PFSK-1 (cell line): ENCODE data around the gene CATSPER2. TPM values are rescaled to one million over a fixed set of nuclear protein-coding genes. Genes with fewer than 3 reads are reported as not detected.
"Not testable (repeated sequence)": the region's sequence is repeated elsewhere in the genome, so short reads cannot be mapped to it uniquely, and the experiment has no call there.

ENCODE experiments used
- FOXP2 ChIP-seq: optimal IDR thresholded peaks from 2 replicates; pipeline ENCODE3; 2011; ENCODE audit warnings: borderline replicate concordance, control low read depth, inconsistent platforms; ENCODE audit not compliant: insufficient read depth; ENCODE audit errors: extremely low read length, extremely low read depth
- POLR2AphosphoS5 ChIP-seq: IDR thresholded peaks from 2 replicates; pipeline ENCODE4 v1.6.1; 2012; ENCODE audit warnings: low read depth, mild to moderate bottlenecking, control low read depth, low read length, moderate library complexity
- SIN3A ChIP-seq: IDR thresholded peaks from 2 replicates; pipeline ENCODE4 v1.6.1; 2012; ENCODE audit warnings: mild to moderate bottlenecking, low read length, moderate library complexity, borderline replicate concordance; ENCODE audit not compliant: insufficient read depth
- TAF1 ChIP-seq: IDR thresholded peaks from 2 replicates; pipeline ENCODE4 v1.6.1; 2012; ENCODE audit warnings: low read length, control low read depth, borderline replicate concordance; ENCODE audit not compliant: insufficient read depth
- polyA plus RNA-seq: library from polyadenylated mRNA; unstranded; fragments of >200 nt; gene quantifications from one replicate; pipeline ENCODE4 v1.2.1, GENCODE V29; 2012; ENCODE audit warnings: low read depth, missing spikeins; ENCODE audit not compliant: insufficient read length
- TF ChIP-seq, protein P1 (sequence below), 2 experiments: IDR thresholded peaks; 2 replicates each; pipeline versions ENCODE4 v1.6.1 to v1.8.0; 2011 to 2012; ENCODE audit warnings: low read depth in 2 of 2, low read length in 2 of 2, control low read depth in 1 of 2, inconsistent platforms in 1 of 2, mild to moderate bottlenecking in 1 of 2, moderate library complexity in 1 of 2; ENCODE audit not compliant: insufficient read depth in 1 of 2

The CATSPER2 gene
- 3.9 TPM for polyA plus RNA-seq

DNA sequence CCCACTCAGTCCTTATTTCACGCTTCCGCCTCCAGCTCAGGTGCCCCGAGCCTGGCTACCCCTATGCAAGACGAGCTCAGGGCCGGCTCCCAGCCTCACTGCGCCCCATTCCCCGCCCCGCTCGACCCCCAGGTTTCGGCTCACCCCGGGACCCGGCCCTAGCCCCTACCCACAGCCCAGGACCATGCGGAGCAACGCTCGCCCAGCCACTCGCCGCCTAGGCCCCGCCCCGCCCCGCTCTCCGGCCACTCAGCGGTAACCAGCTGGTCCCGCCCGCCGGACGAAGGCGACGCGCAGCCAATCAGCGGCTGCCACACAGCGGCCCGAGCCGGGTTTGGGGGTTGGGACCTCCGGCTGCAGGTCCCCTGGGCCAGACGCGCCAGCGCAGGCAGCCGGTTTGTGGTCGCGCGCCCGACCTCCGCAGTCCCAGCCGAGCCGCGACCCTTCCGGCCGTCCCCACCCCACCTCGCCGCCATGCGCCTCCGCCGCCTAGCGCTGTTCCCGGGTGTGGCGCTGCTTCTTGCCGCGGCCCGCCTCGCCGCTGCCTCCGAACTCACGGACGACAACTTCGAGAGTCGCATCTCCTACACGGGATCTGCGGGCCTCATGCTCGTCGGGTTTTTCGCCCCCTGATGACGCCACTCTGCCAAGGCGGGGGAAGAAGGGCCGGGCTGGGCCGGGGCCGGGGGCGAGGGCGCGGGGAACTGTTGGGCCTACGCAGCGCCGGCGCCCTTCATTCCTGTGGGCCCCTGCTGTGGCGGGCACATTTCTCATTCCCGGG lies at the start of gene CATSPER2:
Gene CATSPER2 (minus strand): TSS at position 196 of the 781 bp plus-strand sequence. CDS start 783 bp downstream, outside the sequence.
- no peak for TF ChIP-seq FOXP2
- TF ChIP-seq TAF1, result no peak
- no peak for TF ChIP-seq SIN3A
- TF ChIP-seq, protein P1, sequence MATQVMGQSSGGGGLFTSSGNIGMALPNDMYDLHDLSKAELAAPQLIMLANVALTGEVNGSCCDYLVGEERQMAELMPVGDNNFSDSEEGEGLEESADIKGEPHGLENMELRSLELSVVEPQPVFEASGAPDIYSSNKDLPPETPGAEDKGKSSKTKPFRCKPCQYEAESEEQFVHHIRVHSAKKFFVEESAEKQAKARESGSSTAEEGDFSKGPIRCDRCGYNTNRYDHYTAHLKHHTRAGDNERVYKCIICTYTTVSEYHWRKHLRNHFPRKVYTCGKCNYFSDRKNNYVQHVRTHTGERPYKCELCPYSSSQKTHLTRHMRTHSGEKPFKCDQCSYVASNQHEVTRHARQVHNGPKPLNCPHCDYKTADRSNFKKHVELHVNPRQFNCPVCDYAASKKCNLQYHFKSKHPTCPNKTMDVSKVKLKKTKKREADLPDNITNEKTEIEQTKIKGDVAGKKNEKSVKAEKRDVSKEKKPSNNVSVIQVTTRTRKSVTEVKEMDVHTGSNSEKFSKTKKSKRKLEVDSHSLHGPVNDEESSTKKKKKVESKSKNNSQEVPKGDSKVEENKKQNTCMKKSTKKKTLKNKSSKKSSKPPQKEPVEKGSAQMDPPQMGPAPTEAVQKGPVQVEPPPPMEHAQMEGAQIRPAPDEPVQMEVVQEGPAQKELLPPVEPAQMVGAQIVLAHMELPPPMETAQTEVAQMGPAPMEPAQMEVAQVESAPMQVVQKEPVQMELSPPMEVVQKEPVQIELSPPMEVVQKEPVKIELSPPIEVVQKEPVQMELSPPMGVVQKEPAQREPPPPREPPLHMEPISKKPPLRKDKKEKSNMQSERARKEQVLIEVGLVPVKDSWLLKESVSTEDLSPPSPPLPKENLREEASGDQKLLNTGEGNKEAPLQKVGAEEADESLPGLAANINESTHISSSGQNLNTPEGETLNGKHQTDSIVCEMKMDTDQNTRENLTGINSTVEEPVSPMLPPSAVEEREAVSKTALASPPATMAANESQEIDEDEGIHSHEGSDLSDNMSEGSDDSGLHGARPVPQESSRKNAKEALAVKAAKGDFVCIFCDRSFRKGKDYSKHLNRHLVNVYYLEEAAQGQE (IDR thresholded peaks at IDR 0.05; ENCODE audit: insufficient read depth in 1 of 2, low read depth in 2 of 2, low read length in 2 of 2), result no peak
- no peak for TF ChIP-seq POLR2AphosphoS5

DNA sequence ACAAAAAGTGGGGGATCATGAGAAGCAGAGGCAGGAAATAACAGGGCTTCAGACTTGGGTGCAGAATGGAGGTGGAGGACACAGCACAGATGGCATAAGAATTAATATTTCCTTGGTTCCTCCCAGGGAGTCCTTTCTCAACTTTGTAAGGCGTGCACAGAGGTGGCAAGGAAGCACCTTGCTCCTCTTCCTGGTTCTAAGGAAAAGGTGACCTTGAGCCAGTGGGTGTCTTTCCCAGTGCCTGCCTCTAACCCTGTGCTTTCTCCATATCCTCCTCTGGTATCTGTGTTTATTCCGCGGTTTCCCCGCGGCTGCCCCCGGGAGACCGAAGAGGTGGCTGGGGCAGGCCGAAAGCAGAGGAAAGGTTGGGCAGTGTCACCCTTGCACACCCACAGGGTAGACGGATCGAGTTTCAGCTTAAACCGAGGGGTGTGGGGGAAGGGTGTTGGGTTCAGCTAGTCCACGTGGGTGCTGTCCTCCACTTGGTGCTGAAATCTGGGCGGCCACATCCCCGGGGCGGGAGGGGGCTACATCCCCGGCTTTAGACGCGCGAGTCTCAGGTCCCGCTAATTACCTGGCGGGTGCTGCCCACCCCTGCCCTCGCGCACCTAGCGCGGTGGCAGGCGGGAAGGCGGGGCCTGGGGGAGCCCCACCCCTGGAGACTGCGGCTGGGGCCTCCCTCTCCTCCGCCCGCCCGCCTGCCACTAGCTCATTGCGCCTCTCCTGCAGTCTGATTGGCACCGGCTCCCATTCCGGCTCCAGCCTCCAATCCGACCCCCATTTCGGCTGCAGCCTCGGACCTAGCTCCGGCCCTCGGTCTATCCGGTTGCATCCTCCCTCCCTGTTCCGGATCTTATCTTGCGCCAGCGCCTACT lies 44.7 kb upstream of the CATSPER2 start, which contains the start of gene CKMT1A:
Gene CKMT1A (plus strand): TSS at position 712 of the 875 bp plus-strand sequence. CDS start 192 bp downstream, outside the sequence.
- TF ChIP-seq FOXP2, POLR2AphosphoS5: not testable (repeated sequence)
- TF ChIP-seq, protein P1 (IDR thresholded peaks at IDR 0.05; ENCODE audit: insufficient read depth in 1 of 2, low read depth in 2 of 2, low read length in 2 of 2), result not testable (repeated sequence)

DNA sequence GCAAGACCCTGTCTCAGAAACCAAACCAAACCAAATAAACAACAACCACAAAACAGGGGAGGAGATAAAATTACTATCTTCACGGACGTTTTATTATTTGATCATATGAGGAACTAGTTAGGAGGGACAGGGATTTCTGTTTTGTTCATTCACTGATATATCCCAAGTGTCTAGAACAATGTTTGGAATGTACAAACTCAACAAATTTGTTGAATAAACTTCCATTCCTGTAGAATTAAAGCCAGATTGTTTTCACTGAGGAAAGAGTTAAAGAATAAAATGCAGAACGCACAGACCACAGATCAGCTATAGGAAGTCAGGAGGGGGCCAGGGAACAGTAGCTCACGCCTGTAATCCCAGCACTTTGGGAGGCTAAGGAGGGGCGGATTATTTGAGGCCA lies 23.5 kb downstream of the CATSPER2 start:
- TF ChIP-seq POLR2AphosphoS5 (no peak), FOXP2 (no peak)

DNA sequence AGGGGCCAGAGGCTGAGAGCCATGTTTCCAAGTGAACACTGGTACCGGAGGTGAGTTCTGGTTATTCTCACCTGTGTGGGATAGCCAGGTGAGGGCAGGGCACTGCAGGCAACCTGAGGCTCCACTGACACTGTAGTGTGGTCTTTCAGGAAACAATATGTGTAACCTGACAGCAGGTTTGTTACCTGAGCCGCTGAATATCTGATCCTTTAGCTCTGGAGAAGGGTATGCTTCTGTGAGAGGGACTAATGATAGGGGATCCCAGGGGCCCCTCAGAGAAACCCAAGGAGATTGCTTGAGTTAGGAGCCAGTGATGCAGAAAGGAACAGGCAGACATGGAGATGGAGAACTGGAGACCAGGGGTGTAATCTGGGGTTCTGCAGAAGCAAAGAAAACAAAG lies 29.9 kb downstream of the CATSPER2 start, which contains the start of gene STRC:
Gene STRC (minus strand): TSS at position 101 of the 400 bp plus-strand sequence. CDS start 78 bp downstream, at position 23.
- not testable (repeated sequence) for TF ChIP-seq POLR2AphosphoS5, SIN3A, FOXP2

DNA sequence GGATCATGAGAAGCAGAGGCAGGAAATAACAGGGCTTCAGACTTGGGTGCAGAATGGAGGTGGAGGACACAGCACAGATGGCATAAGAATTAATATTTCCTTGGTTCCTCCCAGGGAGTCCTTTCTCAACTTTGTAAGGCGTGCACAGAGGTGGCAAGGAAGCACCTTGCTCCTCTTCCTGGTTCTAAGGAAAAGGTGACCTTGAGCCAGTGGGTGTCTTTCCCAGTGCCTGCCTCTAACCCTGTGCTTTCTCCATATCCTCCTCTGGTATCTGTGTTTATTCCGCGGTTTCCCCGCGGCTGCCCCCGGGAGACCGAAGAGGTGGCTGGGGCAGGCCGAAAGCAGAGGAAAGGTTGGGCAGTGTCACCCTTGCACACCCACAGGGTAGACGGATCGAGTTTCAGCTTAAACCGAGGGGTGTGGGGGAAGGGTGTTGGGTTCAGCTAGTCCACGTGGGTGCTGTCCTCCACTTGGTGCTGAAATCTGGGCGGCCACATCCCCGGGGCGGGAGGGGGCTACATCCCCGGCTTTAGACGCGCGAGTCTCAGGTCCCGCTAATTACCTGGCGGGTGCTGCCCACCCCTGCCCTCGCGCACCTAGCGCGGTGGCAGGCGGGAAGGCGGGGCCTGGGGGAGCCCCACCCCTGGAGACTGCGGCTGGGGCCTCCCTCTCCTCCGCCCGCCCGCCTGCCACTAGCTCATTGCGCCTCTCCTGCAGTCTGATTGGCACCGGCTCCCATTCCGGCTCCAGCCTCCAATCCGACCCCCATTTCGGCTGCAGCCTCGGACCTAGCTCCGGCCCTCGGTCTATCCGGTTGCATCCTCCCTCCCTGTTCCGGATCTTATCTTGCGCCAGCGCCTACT lies 55.1 kb downstream of the CATSPER2 start, which contains the start of gene CKMT1B:
Gene CKMT1B (plus strand): TSS at position 700 of the 863 bp plus-strand sequence. CDS start 192 bp downstream, outside the sequence.
- TF ChIP-seq, protein P1 (IDR thresholded peaks at IDR 0.05; ENCODE audit: insufficient read depth in 1 of 2, low read depth in 2 of 2, low read length in 2 of 2), result not testable (repeated sequence)
- not testable (repeated sequence) for TF ChIP-seq SIN3A, FOXP2
